ENCODE data around the gene AIM2.

DNA sequence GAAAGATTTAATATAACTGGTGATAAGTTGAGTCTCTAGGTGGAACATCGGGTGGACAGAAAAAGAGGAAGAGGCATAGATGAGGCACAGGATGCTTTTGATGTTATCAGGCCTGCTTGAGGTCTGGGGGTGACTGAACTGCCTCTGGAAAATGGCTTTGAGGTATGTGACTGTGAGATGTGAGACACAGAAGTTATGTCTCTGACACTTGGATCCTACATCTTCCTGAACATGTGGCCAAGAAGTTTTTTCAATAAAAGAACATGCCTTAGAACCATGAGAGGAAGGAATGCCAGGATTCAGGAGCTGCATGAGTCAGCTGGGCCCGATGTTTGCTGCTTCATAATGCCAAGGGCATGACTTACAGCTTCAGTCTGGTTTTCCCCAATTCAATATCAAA, 11.5 kb upstream of the AIM2 start:
- TF ChIP-seq, protein P1, sequence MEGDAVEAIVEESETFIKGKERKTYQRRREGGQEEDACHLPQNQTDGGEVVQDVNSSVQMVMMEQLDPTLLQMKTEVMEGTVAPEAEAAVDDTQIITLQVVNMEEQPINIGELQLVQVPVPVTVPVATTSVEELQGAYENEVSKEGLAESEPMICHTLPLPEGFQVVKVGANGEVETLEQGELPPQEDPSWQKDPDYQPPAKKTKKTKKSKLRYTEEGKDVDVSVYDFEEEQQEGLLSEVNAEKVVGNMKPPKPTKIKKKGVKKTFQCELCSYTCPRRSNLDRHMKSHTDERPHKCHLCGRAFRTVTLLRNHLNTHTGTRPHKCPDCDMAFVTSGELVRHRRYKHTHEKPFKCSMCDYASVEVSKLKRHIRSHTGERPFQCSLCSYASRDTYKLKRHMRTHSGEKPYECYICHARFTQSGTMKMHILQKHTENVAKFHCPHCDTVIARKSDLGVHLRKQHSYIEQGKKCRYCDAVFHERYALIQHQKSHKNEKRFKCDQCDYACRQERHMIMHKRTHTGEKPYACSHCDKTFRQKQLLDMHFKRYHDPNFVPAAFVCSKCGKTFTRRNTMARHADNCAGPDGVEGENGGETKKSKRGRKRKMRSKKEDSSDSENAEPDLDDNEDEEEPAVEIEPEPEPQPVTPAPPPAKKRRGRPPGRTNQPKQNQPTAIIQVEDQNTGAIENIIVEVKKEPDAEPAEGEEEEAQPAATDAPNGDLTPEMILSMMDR (IDR thresholded peaks at IDR 0.05): no peak
- TF ChIP-seq POLR2A (IDR thresholded peaks at IDR 0.05) (no peak), EP300 (IDR thresholded peaks at IDR 0.05; ENCODE audit: low read depth) (no peak)

Measured in transverse colon (tissue), 3 donors.